ENCODE measurements around the gene ATXN10. TPM values are rescaled to one million over a fixed set of nuclear protein-coding genes. Genes with fewer than 3 reads are reported as not detected.
A peak's percentile ranks its signal among the peaks of the same experiment; 100 is the strongest.

ATXN10 gene
- total and polyA plus RNA-seq, 2 of the 13 experiments (the other 11 are each of a cell fraction or from before 2014, with no cell fraction given): 60.1 to 194 TPM

GRCh38 chr22:45676024-45676423 is 4.4 kb downstream of the ATXN10 start:
- intact Hi-C loops (cut with micrococcal nuclease; ENCODE audit: unreplicated experiment): no loop called here
- Histone ChIP-seq H3K9ac (ENCODE audit: insufficient read depth, low read depth, low read length) (no peak overlapping the region), H3K4me2 (ENCODE audit: low read depth, low read length) (no peak overlapping the region), H3K4me3 (replicated peaks in 1 of 3; ENCODE audit: insufficient read depth in 1 of 3, low read depth in 2 of 3, low read length in 3 of 3) (no peak overlapping the region), H3K79me2 (ENCODE audit: insufficient read depth, low read length) (peaks cover 91% of the 10 kb centered on the region), H3K27ac (ENCODE audit: extremely low read length, insufficient read depth, low read length) (no peak overlapping the region), H3K27me3 (ENCODE audit: control insufficient read depth in 1 of 2, insufficient read depth in 2 of 2, low read length in 2 of 2) (no peaks in the 10 kb centered on the region), H3K36me3 (replicated peaks in 1 of 2; ENCODE audit: control insufficient read depth in 1 of 2, insufficient read depth in 2 of 2, low read length in 2 of 2) (peaks cover 2 to 12% of the 10 kb centered on the region in 2 experiments; a peak in 4 of 5 replicates), H3K9me3 (ENCODE audit: low read length) (no peaks in the 10 kb centered on the region), H4K20me1 (ENCODE audit: insufficient read depth, low read length) (peaks cover 19% of the 10 kb centered on the region), H2AFZ (ENCODE audit: low read length) (no peak overlapping the region), H3K4me1 (ENCODE audit: insufficient read depth, low read length) (peaks cover 37% of the 10 kb centered on the region)
- TF ChIP-seq PRPF4 (IDR thresholded peaks at IDR 0.05; ENCODE audit: low read depth, low read length, poor library complexity, severe bottlenecking) (no peak), ZNF121 (CRISPR knock-in tag; IDR thresholded peaks at IDR 0.05) (0 out of 2 replicates have a peak, but pooled peaks have one; percentile 38)
- WGBS (ENCODE audit: low lambda C conversion rate): 95% methylated on average over 4 of the region's 4 CpGs
- no peak for FAIRE-seq
- CTCF ChIA-PET (ENCODE audit: low intra/inter-chr PET ratio, low total read pairs): no interaction called here
- POLR2A ChIA-PET: no interaction called here
- in situ Hi-C loops (cut with HindIII; ENCODE audit: extremely low pct_ligation_motif_present, low pct_unique_long_range_greater_than_20kb): no loop called here
- no TSS peak for BruUV-seq (replicated peaks)
- no peak for ATAC-seq
- DNase-seq (ENCODE audit: low spot score): no peak

- no peaks in the 10 kb centered on the region for H3K9me3 ChIP-seq (ENCODE audit: low read length)
- TF ChIP-seq, protein P1, sequence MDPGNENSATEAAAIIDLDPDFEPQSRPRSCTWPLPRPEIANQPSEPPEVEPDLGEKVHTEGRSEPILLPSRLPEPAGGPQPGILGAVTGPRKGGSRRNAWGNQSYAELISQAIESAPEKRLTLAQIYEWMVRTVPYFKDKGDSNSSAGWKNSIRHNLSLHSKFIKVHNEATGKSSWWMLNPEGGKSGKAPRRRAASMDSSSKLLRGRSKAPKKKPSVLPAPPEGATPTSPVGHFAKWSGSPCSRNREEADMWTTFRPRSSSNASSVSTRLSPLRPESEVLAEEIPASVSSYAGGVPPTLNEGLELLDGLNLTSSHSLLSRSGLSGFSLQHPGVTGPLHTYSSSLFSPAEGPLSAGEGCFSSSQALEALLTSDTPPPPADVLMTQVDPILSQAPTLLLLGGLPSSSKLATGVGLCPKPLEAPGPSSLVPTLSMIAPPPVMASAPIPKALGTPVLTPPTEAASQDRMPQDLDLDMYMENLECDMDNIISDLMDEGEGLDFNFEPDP (CRISPR knock-in tag; conservative IDR thresholded peaks at IDR 0.05): no peak
- TF ChIP-seq IRF2 (CRISPR knock-in tag; IDR thresholded peaks at IDR 0.05): no peak
- peaks cover 35% of the 10 kb centered on the region for H3K4me1 ChIP-seq (ENCODE audit: insufficient read depth, low read length)
- H3K36me3 ChIP-seq (replicated peaks in 1 of 2; ENCODE audit: control insufficient read depth in 1 of 2, insufficient read depth in 2 of 2, low read length in 2 of 2): peaks cover 3 to 15% of the 10 kb centered on the region in 2 experiments; a peak in 4 of 5 replicates
- ChIA-PET POLR2A (no interaction called here), CTCF (ENCODE audit: low intra/inter-chr PET ratio, low total read pairs) (no interaction called here)
- no peak overlapping the region for H3K4me3 ChIP-seq (replicated peaks in 1 of 3; ENCODE audit: insufficient read depth in 1 of 3, low read depth in 2 of 3, low read length in 3 of 3)
- H3K27me3 ChIP-seq (ENCODE audit: control insufficient read depth in 1 of 2, insufficient read depth in 2 of 2, low read length in 2 of 2): no peaks in the 10 kb centered on the region
- H2AFZ ChIP-seq (ENCODE audit: low read length): no peak overlapping the region
- DNase-seq (ENCODE audit: low spot score) (no peak), FAIRE-seq (no peak), ATAC-seq (no peak)
- peaks cover 27% of the 10 kb centered on the region for H4K20me1 ChIP-seq (ENCODE audit: insufficient read depth, low read length)
- no peak overlapping the region for H3K4me2 ChIP-seq (ENCODE audit: low read depth, low read length)
- 96% methylated on average over 1 of the region's 1 CpG for WGBS (ENCODE audit: low lambda C conversion rate)
- no TSS peak for BruUV-seq (replicated peaks)
- no peak overlapping the region for H3K9ac ChIP-seq (ENCODE audit: insufficient read depth, low read depth, low read length)
- intact Hi-C loops (cut with micrococcal nuclease; ENCODE audit: unreplicated experiment): no loop called here
- H3K79me2 ChIP-seq (ENCODE audit: insufficient read depth, low read length): peaks cover 98% of the 10 kb centered on the region
- H3K27ac ChIP-seq (ENCODE audit: extremely low read length, insufficient read depth, low read length): no peak overlapping the region
- in situ Hi-C loops (cut with HindIII; ENCODE audit: extremely low pct_ligation_motif_present, low pct_unique_long_range_greater_than_20kb): no loop called here
These were observed 5.4 kb downstream of the ATXN10 start for GRCh38 chr22:45677063-45677462.

Data from HepG2 (cell line).